ENCODE measurements around the gene MED16.

The MED16 gene

GRCh38 chr19:829129-829758 is 63.7 kb downstream of the MED16 start:
- H3F3A ChIP-seq (ENCODE audit: insufficient read depth) = no peaks in the 10 kb centered on the region
- H3K4me2 ChIP-seq (ENCODE audit: low read depth, low read length, poor library complexity, severe bottlenecking) = no peak overlapping the region
- H3K9me3 ChIP-seq (ENCODE audit: insufficient read depth, low read length) = no peaks in the 10 kb centered on the region
- H3K36me3 ChIP-seq (ENCODE audit: low read length) = no peaks in the 10 kb centered on the region
- TF ChIP-seq CTCF (IDR thresholded peaks at IDR 0.05; ENCODE audit: insufficient read depth, low read length, poor library complexity, severe bottlenecking) (no peak), EZH2phosphoT487 (conservative IDR thresholded peaks at IDR 0.05; ENCODE audit: low read length) (no peak)
- H3K9ac ChIP-seq (ENCODE audit: low read length) = no peak overlapping the region
- H4K20me1 ChIP-seq (ENCODE audit: low read depth, low read length) = no peaks in the 10 kb centered on the region
- no peaks in the 10 kb centered on the region for H3K79me2 ChIP-seq (ENCODE audit: insufficient read depth, low read length)
- H3K27me3 ChIP-seq (ENCODE audit: low read length) = no peaks in the 10 kb centered on the region
- H3K4me3 ChIP-seq (ENCODE audit: insufficient read depth, low read length, poor library complexity, severe bottlenecking) = no peak overlapping the region
- no peaks in the 10 kb centered on the region for H3K9me2 ChIP-seq (replicated peaks; ENCODE audit: insufficient read depth, low read length)
- no peak overlapping the region for H3K27ac ChIP-seq (ENCODE audit: low read depth, low read length)
- no peak overlapping the region for H2AFZ ChIP-seq (ENCODE audit: low read depth, low read length, severe bottlenecking)

GRCh38 chr19:827710-828321 is 65.2 kb downstream of the MED16 start, which contains the start of gene AZU1:
TSS of gene AZU1 (plus strand) at chr19:827837. CDS start at chr19:827847, 10 bp downstream.
- H3K79me2 ChIP-seq (ENCODE audit: insufficient read depth, low read length) = no peaks in the 10 kb centered on the region
- no peaks in the 10 kb centered on the region for H3K9me3 ChIP-seq (ENCODE audit: insufficient read depth, low read length)
- H3K4me3 ChIP-seq (ENCODE audit: insufficient read depth, low read length, poor library complexity, severe bottlenecking) = no peak within 1 kb of the TSS
- H3K36me3 ChIP-seq (ENCODE audit: low read length) = no peaks in the 10 kb centered on the region
- H4K20me1 ChIP-seq (ENCODE audit: low read depth, low read length) = no peaks in the 10 kb centered on the region
- TF ChIP-seq EZH2phosphoT487 (conservative IDR thresholded peaks at IDR 0.05; ENCODE audit: low read length) = no peak
- no peak for TF ChIP-seq CTCF (IDR thresholded peaks at IDR 0.05; ENCODE audit: insufficient read depth, low read length, poor library complexity, severe bottlenecking)
- H3K27me3 ChIP-seq (ENCODE audit: low read length) = no peaks in the 10 kb centered on the region
- H3K9ac ChIP-seq (ENCODE audit: low read length) = no peak within 1 kb of the TSS
- H3K4me2 ChIP-seq (ENCODE audit: low read depth, low read length, poor library complexity, severe bottlenecking) = no peak within 1 kb of the TSS
- no peak within 1 kb of the TSS for H2AFZ ChIP-seq (ENCODE audit: low read depth, low read length, severe bottlenecking)
- H3K27ac ChIP-seq (ENCODE audit: low read depth, low read length) = no peak within 1 kb of the TSS
- no peaks in the 10 kb centered on the region for H3K9me2 ChIP-seq (replicated peaks; ENCODE audit: insufficient read depth, low read length)
- H3F3A ChIP-seq (ENCODE audit: insufficient read depth) = no peaks in the 10 kb centered on the region

- no peaks in the 10 kb centered on the region for H4K20me1 ChIP-seq (ENCODE audit: low read depth, low read length)
- H2AFZ ChIP-seq (ENCODE audit: low read depth, low read length, severe bottlenecking) = no peak overlapping the region
- no peaks in the 10 kb centered on the region for H3K27me3 ChIP-seq (ENCODE audit: low read length)
- no peaks in the 10 kb centered on the region for H3F3A ChIP-seq (ENCODE audit: insufficient read depth)
- H3K4me3 ChIP-seq (ENCODE audit: insufficient read depth, low read length, poor library complexity, severe bottlenecking) = no peak overlapping the region
- H3K9me3 ChIP-seq (ENCODE audit: insufficient read depth, low read length) = no peaks in the 10 kb centered on the region
- H3K4me2 ChIP-seq (ENCODE audit: low read depth, low read length, poor library complexity, severe bottlenecking) = no peak overlapping the region
- H3K79me2 ChIP-seq (ENCODE audit: insufficient read depth, low read length) = no peaks in the 10 kb centered on the region
- TF ChIP-seq CTCF (IDR thresholded peaks at IDR 0.05; ENCODE audit: insufficient read depth, low read length, poor library complexity, severe bottlenecking) = no peak
- no peak for TF ChIP-seq EZH2phosphoT487 (conservative IDR thresholded peaks at IDR 0.05; ENCODE audit: low read length)
- H3K9ac ChIP-seq (ENCODE audit: low read length) = no peak overlapping the region
- H3K27ac ChIP-seq (ENCODE audit: low read depth, low read length) = no peak overlapping the region
- no peaks in the 10 kb centered on the region for H3K36me3 ChIP-seq (ENCODE audit: low read length)
- H3K9me2 ChIP-seq (replicated peaks; ENCODE audit: insufficient read depth, low read length) = no peaks in the 10 kb centered on the region
Measured at GRCh38 chr19:827314-827709, 65.7 kb downstream of the MED16 start.
